ENCODE measurements around the gene MCUB. TPM values are rescaled to one million over a fixed set of nuclear protein-coding genes. Genes with fewer than 3 reads are reported as not detected.

The MCUB gene
- total RNA-seq, 3 donors from 2014 or later (not counting 1 experiment from before 2014, with no cell fraction given): 25.1 to 35.8 (median 31.1) TPM

DNA sequence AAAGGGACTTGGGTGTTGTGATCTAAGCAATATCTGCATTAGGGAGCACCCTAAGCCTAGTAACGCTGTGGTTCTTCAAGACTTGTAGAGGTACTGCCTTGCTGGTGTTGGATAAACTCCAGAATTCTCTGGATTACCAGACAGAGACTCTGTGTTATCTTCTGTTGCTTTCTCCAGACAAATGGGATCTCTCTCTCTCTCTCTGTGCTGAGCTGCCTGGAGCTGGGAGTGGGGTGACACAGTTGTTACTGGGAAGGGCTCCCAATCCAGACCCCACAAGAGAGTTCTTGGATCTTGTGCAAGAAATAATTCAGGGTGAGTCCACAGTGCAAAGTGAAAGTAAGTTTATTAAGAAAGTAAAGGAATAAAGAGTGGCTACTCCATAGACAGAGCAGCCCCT is 48.8 kb downstream of the MCUB start:
- H3K27ac ChIP-seq (ENCODE audit: low read length): no peak overlapping the region
- Mint-ChIP-seq H3K4me3 (no peak overlapping the region), H3K4me1 (peaks cover 27 to 39% of the 10 kb centered on the region in 2 donors), H3K36me3 (peaks cover 13% of the 10 kb centered on the region), H3K27me3 (ENCODE audit: low read depth in 2 of 2) (no peaks in the 10 kb centered on the region), H3K9me3 (peaks cover 4 to 11% of the 10 kb centered on the region in 2 donors), H3K27ac (no peak overlapping the region)
- intact Hi-C loops (cut with micrococcal nuclease): no loop called here
- WGBS (ENCODE audit: insufficient coverage): 100% methylated on average over 1 of the region's 1 CpG
- no peak overlapping the region for H3K4me3 ChIP-seq (ENCODE audit: low read length)
- no peak for TF ChIP-seq CTCF (IDR thresholded peaks at IDR 0.05)
- H3K4me1 ChIP-seq (ENCODE audit: control insufficient read depth, insufficient read depth, low read length): no peaks in the 10 kb centered on the region
- peaks cover 6% of the 10 kb centered on the region for H3K9me3 ChIP-seq (ENCODE audit: control insufficient read depth, insufficient read depth, low read length)
- H3K36me3 ChIP-seq (ENCODE audit: control insufficient read depth, insufficient read depth, low read length): no peaks in the 10 kb centered on the region
- no peak for DNase-seq
- H3K27me3 ChIP-seq (ENCODE audit: control insufficient read depth, insufficient read depth, low read length): no peaks in the 10 kb centered on the region
- no peak for ATAC-seq

DNA sequence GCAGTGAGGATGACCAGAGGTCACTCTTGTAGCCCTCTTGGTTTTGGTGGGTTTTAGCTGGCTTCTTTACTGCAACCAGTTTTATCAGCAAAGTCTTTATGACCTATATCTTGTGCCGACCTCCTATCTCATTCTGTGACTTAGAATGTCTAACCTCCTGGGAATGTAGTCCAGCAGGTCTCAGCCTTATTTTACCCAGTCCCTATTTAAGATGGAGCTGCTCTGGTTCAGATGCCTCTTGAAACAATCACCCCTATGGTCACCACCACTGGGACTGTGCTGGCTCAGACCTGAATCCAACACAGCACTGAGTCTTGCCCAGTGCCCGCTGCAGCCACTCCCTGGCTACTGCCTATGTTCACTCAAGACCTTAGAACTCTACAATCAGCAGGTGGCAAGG is 49.4 kb downstream of the MCUB start:
- no peaks in the 10 kb centered on the region for H3K27me3 ChIP-seq (ENCODE audit: control insufficient read depth, insufficient read depth, low read length)
- no peak overlapping the region for H3K4me3 ChIP-seq (ENCODE audit: low read length)
- ATAC-seq (no peak), DNase-seq (no peak)
- H3K9me3 Mint-ChIP-seq: peaks cover 4 to 11% of the 10 kb centered on the region in 2 donors
- peaks cover 13% of the 10 kb centered on the region for H3K36me3 Mint-ChIP-seq
- no peak overlapping the region for H3K27ac ChIP-seq (ENCODE audit: low read length)
- H3K27me3 Mint-ChIP-seq (ENCODE audit: low read depth in 2 of 2): no peaks in the 10 kb centered on the region
- H3K4me1 Mint-ChIP-seq: peaks cover 27 to 44% of the 10 kb centered on the region in 2 donors
- peaks cover 6% of the 10 kb centered on the region for H3K9me3 ChIP-seq (ENCODE audit: control insufficient read depth, insufficient read depth, low read length)
- H3K4me3 Mint-ChIP-seq: no peak overlapping the region
- H3K36me3 ChIP-seq (ENCODE audit: control insufficient read depth, insufficient read depth, low read length): no peaks in the 10 kb centered on the region
- intact Hi-C loops (cut with micrococcal nuclease): no loop called here
- no peaks in the 10 kb centered on the region for H3K4me1 ChIP-seq (ENCODE audit: control insufficient read depth, insufficient read depth, low read length)
- no peak overlapping the region for H3K27ac Mint-ChIP-seq
- WGBS (ENCODE audit: insufficient coverage): 50% methylated on average over 2 of the region's 2 CpGs
- TF ChIP-seq CTCF (IDR thresholded peaks at IDR 0.05): no peak

- Histone ChIP-seq H3K36me3 (ENCODE audit: control insufficient read depth, insufficient read depth, low read length) (no peaks in the 10 kb centered on the region), H3K27ac (ENCODE audit: low read length) (no peak overlapping the region), H3K9me3 (ENCODE audit: control insufficient read depth, insufficient read depth, low read length) (peaks cover 6% of the 10 kb centered on the region), H3K27me3 (ENCODE audit: control insufficient read depth, insufficient read depth, low read length) (no peaks in the 10 kb centered on the region), H3K4me3 (ENCODE audit: low read length) (no peak overlapping the region), H3K4me1 (ENCODE audit: control insufficient read depth, insufficient read depth, low read length) (no peaks in the 10 kb centered on the region)
- H3K4me3 Mint-ChIP-seq: no peak overlapping the region
- no peak for TF ChIP-seq CTCF (IDR thresholded peaks at IDR 0.05)
- H3K9me3 Mint-ChIP-seq: peaks cover 4 to 11% of the 10 kb centered on the region in 2 donors
- WGBS (ENCODE audit: insufficient coverage): 98% methylated on average over 5 of the region's 5 CpGs
- no peaks in the 10 kb centered on the region for H3K27me3 Mint-ChIP-seq (ENCODE audit: low read depth in 2 of 2)
- H3K4me1 Mint-ChIP-seq: peaks cover 18 to 36% of the 10 kb centered on the region in 2 donors
- no peak for DNase-seq
- intact Hi-C loops (cut with micrococcal nuclease): no loop called here
- peaks cover 13% of the 10 kb centered on the region for H3K36me3 Mint-ChIP-seq
- no peak overlapping the region for H3K27ac Mint-ChIP-seq
- no peak for ATAC-seq
Measured at GRCh38 chr4:109610489-109610888, 50.4 kb downstream of the MCUB start.

- ATAC-seq (no peak), DNase-seq (no peak)
- Histone ChIP-seq H3K36me3 (ENCODE audit: control insufficient read depth, insufficient read depth, low read length) (no peaks in the 10 kb centered on the region), H3K27me3 (ENCODE audit: control insufficient read depth, insufficient read depth, low read length) (no peaks in the 10 kb centered on the region), H3K9me3 (ENCODE audit: control insufficient read depth, insufficient read depth, low read length) (peaks cover 6% of the 10 kb centered on the region), H3K27ac (ENCODE audit: low read length) (no peak overlapping the region), H3K4me1 (ENCODE audit: control insufficient read depth, insufficient read depth, low read length) (no peaks in the 10 kb centered on the region), H3K4me3 (ENCODE audit: low read length) (no peak overlapping the region)
- H3K4me1 Mint-ChIP-seq: peaks cover 19 to 30% of the 10 kb centered on the region in 2 donors
- no peaks in the 10 kb centered on the region for H3K27me3 Mint-ChIP-seq (ENCODE audit: low read depth in 2 of 2)
- H3K36me3 Mint-ChIP-seq: peaks cover 13% of the 10 kb centered on the region
- TF ChIP-seq CTCF (IDR thresholded peaks at IDR 0.05): no peak
- intact Hi-C loops (cut with micrococcal nuclease): no loop called here
- H3K27ac Mint-ChIP-seq: no peak overlapping the region
- no peak overlapping the region for H3K4me3 Mint-ChIP-seq
- H3K9me3 Mint-ChIP-seq: peaks cover 4 to 11% of the 10 kb centered on the region in 2 donors
Measured at GRCh38 chr4:109611045-109611646, 51.1 kb downstream of the MCUB start.

All from natural killer cell (primary cell).